Hematopoietic multipotent progenitor cell treated with erythropoietin and hydrocortisone succinate and interleukin-3 and kit ligand, for 6 days (in vitro differentiated cells): ENCODE data around the gene EFEMP1.
A peak's percentile ranks its signal among the peaks of the same experiment; 100 is the strongest.
"Not testable (repeated sequence)": the region's sequence is repeated elsewhere in the genome, so short reads cannot be mapped to it uniquely, and the experiment has no call there.

Experiments used
- DNase-seq: peaks from one replicate; pipeline ENCODE4 v3.0.0-alpha.2; 2015

EFEMP1 gene

DNA sequence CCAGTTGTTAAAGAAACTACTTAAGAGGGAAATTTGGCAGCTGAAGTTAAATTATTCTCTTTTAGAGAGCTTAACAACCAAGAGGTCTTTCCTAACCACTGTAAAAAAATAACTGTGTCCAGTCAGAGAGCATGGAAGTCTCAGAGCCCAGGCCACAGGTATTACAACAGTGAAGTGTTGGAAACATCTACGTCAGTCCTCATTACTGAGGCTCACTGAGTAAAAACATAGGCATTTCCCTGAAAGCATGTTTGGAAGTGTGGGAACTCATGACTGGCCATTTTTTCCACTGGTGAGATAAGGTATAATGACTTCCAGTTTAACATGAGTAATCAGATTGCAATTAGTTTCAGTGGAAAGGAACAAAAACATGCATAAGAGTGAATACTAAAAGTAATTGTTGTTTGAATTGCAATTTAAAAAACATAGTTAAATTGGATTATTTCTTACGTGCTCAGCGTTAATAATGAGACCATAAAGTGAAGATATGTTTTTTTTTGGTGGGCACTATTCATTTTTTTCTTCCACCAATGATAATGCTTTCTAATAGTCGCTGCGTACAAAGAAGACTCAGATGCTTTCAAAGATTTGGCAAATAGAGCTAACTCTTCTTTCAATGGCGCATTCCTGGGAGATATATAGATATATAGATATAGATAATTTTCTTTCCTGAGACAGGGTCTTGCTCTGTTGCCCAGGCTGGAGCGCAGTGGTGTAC is 60.8 kb downstream of the EFEMP1 start:
- no peak for DNase-seq

DNA sequence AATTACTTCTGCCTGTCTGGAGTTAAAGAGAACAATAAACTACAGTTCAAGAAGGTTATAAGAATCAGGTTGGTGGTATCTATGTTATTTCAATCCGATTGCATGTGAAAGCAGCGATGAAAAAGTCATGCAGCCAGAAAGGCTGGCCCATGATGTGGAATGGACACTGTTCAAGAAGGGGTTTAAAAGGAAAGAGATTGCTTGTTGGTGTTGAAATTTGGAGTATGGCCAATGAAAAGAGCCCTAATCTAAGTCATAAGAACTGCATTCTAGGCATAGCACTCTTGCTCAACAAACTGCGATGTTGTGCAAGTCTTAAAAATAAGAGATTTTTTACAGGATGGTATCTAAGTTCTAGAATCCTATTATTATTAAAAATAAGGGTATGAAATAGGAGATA is 61.3 kb downstream of the EFEMP1 start:
- DNase-seq: peak; percentile 4

DNA sequence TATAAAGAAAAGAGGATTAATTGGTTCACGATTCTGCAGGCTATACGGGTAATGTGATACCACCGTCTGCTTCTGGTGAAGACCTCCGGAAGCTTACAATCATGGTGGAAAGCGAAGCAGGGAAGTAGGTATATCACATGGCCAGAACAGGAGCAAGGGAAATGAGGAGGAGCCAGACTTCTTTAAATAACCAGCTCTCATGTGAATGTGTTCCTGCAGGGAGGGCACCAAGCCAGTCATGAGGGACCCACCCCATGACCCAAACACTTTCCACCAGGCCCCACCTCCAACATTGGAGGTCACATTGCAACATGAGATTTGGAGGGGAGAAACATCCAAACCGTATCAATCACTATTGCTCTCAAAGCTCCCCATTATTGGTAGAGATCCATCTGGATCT is 61.8 kb downstream of the EFEMP1 start:
- no peak for DNase-seq

DNA sequence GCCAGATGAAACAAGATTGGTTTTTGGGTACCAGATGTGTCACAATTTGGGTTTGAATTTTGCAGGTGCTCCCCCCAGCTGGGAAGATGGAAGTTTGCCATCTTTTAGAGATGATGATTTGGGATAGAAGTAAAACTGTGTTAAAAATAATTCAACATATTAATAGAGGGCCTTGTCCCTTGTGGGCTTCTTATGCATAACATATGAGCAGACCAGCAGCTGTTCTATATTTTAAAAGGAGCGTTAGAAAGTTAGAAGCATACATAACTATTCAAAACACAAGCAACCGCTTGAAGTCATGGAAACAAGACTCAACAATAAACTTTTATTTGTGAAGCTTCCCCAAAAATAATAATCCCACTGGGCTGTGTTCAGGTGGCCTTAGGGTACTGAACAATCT is 62.8 kb downstream of the EFEMP1 start:
- no peak for DNase-seq

DNA sequence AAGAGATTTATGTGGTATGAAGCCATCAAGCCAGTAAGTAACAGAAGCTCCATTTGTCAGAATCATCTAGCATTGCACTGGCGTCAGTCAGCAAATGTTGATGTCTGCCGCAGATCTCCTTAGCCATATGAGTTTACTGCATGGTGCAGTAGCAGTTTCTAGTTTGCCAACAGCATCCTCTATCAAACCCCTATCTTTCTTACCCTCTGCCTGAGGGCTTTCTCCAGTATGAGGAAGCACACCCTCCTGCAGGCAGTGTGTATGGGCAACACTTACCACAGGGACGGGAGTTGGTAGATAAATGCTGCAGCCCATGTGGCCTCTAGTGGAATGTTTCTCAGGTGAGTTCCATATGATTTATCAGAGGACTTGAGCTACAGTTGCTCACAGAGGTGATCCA is 63.7 kb downstream of the EFEMP1 start:
- no peak for DNase-seq

DNA sequence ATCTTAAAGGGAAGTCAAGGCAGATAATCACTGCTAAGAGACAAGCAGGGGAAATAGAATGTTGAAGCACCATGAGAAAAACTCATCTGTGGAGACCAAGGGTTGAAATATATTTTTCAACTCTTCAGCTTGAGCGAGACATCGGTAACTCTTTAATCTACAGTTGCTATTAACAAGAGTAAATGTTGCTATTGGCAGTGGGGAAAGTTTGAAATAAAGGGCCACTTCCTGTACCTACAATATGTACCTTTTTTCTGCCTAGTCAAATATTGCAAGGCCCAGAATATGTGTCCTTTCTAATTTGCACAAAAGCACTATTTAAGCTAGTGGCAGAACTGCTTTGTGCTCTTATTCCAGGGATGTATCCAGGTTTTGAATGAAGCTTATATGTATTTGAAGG is 65.8 kb downstream of the EFEMP1 start:
- DNase-seq: no peak

DNA sequence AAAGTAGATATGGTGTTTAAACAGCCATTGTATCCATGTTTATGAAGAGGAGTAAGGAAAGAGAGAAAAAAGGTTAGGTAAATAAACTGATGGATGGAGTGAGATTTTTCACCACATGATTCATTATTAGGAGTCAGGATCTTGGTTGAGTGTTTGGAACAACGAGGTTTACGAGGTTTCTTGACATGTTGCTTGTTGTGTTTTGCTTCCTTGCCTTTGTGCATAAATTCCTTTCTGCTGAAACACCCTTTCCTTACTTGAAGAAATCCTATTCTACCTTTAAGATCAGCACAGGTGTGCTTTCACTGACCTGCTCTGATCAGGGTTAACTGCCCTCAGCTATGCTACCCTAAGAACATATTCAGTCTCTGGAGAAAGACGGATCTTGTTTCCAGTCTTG is 66.6 kb downstream of the EFEMP1 start:
- DNase-seq: no peak

DNA sequence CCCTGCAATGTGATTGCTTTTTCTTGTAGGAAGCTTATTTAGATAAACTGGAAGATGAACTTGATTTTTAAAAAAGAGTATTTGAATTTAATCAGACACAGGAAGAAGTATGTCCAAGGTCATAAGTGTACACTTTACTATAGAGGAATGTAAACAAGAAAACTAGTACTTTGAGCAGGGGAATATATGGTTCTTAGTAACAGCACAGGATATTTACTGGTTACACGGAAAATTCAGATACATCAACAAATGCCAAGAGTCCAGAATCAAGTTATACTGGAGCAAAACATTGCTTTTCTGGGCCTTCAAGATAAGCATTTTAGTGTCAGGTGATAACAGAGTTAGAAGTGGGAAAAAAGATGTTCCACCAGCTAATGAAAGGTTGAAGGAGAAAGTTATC is 75.5 kb downstream of the EFEMP1 start:
- DNase-seq: no peak

DNA sequence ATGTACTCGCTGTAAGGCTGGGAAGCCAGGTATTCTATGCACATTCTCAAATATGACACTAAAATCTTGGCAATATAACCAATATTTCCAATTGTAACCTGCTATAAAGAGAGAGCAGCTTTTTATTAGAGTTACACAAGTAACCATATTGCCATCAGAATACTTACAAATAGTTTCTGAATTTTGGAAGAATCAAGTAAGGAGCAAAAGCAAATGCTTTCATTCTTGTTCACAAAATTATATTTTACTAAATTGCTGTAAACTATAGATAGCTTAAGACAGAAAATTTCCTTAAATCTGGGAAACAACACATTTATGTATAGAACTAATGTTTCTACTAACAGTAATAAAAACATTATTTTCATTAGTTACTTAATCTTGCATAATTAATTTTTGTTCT is 77.2 kb downstream of the EFEMP1 start:
- no peak for DNase-seq

DNA sequence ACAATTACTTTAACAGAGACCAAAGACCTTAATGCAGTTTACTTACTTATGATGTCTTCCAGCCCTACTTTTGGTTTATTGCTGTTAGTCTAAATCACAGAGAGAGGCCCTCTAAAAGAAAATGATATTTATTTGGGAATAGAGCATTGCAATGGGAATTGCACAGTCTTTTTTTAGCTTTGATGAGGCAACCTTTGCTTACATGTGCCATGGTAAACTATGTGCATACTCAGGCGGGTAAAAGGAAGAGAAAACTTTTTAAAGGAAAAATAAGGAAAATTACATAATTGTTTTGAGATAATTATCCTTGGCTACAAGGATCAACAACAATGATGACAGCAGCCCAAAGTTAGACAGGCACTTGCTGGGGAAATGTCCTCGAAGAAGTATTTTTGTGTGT is 78.6 kb downstream of the EFEMP1 start:
- no peak for DNase-seq

DNA sequence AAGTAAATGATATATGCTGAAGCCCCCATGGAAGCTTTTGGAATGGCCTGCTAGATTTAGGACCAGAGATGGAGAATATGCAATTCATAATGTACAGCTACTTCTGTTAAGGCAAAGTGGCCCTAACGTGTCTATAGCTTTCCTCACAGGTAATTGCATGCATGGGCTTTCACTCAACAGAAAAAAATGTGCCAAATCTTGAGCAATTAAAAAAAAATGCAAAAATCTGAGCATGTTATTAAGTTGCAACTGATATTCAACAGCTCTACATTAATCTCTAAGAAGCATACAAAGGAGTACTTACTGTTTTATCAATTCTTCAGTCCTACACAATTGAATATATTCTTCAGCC is 79.6 kb downstream of the EFEMP1 start:
- DNase-seq: no peak

DNA sequence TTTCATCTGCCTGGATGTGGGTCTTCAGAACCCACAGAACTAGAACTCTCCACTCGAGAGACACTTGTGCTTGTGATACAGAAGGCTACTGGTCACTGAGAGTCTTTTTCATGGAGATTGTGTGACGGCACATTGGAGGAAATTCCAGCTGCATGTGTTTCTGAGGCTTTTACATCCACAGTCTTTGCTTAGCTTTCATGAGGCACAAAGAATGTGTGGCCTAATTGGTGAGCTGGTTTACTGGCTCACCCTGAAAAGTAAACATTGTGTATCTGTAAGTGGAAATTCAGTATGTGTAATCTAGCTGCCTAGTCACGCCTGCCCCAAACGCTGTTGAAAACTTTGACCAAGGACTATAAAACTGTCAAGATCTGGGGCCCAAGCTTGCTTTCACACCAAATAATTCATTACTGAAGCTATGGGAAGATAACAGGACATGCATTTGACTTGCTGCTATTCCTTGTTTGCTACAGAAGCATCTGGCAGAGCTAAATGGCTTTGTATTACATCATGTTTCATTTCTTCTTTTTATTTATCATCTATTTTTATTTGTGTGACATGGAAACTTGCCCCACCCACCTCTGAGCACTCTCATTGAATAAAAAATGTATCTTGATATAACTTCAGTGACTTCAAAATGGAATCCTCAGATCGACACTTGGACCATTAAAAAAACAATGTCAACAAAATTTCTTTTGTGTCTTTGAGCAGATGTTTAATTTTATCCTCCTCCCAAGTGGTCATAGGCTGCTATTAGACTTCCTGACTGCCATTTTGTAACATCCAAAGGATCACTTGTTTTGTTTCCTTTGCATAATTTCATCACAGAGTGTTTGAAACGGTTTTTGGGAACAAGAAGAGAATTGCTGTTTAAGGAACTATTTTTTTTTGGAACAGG is 80.2 kb downstream of the EFEMP1 start:
- DNase-seq: no peak

DNA sequence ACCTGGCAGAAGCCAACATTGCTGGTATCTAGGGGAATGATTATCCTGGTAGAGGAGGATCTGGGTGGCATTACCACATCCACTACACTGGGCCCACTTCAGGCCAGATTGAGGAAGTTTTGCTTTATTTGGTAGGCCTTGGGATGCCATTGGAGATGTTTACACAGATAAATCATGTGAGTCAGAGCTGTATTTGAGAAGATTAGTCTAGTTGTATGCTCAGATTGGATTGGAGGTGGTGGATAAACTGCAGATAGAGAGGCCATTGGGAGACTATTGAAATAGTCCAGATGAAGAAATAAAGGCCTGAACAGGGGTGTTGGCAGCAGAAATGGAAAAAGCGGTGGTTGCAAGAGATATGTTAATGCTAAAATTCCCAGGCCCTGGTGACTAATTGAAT is 81.5 kb downstream of the EFEMP1 start:
- no peak for DNase-seq

DNA sequence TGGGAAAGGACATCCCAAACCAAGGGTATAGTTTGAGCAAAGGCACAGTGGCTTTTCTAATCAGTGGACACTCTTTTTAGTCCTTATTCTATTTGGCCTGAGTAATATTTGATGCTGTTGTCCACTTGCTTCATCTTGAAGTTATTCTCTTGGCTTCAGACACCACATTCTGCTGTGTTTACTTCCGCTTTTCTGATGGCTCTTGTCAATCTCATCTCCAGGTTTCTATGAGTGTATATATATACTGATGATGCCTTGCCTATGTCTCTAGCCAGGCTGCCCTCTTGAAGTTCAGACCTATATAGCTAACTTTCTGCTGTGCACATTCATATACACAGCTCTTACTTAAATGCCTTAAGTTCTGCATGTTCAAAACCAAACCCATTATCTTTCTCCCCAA is 83.1 kb downstream of the EFEMP1 start:
- DNase-seq: no peak

DNA sequence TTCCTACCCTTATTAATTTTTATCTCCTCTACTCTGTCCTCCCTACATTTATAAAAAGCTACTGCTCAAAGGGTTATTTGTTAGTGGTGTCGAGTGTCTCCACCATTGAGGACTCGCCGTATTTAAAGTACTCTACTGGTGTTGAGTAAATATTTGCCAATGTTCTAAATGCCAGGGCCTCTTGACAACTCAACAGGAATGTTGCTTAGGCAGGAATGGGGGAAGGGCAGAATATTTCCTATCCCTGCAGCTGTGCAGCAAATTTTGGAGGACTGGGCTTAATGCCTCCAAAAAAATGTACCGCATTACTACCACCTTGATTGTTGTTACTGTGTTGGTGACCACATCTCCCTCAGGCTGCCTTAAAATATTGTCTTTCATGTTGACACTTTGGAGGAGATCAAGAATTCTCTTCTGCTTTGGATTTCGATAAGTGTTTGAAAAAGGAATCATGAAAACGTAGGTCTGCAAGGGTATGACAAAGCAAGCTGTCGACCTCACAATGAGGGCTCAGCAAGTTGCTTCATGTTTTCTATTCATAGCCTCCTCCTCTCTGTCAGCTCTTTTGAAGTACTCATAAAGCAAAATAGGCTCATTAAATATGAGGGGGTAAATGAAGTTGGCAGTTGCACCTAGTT is 84.3 kb downstream of the EFEMP1 start:
- DNase-seq: no peak

DNA sequence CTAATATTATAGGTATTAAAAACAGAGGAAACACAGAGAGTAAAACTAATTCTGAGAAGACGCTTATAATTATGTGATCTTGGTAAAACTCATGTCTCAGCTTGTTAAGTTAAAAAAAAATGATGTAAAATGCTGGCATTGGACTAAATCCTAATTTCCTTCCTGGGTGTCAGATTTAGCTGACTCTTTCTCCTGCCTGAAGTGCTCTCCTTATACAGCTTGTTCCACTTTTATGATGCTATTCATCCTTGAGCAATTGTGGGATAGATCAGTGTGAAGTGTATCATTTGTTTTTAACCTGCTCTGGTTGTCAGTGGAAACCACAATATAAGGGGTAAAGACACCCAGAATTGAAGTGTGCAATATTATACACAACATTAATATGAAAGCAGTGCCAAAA is 84.9 kb downstream of the EFEMP1 start:
- no peak for DNase-seq

DNA sequence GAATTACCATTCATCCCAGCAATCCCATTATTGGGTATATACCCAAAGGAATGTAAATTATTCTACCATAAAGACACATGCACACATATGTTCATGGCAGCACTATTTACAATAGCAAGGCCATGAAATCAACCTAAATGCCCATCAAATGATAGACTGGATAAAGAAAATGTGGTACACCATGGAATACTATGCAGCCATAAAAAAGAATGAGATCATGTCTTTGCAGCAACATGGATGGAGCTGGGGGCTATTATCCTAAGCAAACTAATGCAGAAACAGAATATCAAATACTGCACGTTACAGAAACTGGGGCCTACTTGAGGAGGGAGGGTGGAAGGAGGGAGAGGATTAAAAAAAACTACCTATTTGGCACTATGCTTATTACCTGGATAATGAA is 85.5 kb downstream of the EFEMP1 start:
- not testable (repeated sequence) for DNase-seq

DNA sequence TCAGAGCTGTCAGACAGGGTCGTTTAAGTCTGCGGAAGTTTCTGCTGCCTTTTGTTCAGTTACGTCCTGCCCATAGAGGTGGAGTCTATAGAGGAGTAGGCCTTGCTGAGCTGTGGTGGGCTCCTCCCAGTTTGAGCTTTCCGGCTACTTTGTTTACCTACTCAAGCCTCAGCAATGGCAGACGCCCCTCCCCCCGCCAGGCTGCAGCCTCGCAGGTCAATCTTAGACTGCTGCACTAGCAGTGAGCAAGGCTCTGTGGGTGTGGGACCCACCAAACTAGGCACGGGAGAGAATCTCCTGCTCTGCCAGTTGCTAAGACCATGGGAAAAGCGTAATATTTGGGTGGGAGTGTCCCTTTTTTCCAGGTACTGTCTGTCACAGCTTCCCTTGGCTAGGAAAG is 86.5 kb downstream of the EFEMP1 start:
- no peak for DNase-seq

DNA sequence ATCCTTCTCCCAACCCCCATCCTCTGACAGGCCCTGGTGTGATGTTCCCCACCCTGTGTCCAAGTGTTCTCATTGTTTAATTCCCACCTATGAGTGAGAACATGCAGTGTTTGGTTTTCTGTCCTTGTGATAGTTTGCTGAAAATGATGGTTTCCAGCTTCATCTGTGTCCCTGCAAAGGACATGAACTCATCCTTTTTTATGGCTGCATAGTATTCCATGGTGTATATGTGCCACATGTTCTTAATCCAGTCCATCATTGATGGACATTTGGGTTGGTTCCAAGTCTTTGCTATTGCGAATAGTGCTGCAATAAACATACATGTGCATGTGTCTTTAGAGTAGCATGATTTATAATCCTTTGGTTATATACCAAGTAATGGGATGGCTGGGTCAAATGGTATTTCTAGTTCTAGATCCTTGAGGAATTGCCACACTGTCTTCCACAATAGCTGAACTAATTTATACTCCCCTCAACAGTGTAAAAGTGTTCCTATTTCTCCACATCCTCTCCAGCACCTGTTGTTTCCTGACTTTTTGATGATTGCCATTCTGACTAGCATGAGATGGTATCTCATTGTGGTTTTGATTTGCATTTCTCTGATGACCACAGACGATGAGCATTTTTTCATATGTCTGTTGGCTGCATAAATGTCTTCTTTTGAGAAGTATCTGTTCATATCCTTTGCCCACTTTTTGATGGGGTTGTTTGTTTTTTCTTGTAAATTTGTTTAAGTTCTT is 91.7 kb downstream of the EFEMP1 start:
- DNase-seq: not testable (repeated sequence)

DNA sequence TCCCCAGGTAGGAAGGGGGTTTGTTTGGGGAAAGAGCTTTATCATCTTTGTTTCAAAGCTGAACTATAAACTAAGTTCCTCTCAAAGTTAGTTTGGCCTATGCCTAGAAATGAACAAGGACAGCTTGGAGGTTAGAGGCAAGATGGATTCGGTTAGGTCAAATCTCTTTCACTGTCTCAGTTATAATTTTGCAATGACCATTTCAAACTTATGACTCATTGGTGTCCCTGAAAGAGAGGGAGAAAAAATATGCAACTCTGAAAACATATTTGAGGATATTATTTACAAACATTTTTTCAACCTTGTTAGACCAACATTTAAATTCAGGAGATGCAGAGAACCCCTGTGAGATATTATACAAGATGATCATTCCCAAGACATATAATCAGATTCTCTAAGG is 95.7 kb downstream of the EFEMP1 start:
- no peak for DNase-seq

DNA sequence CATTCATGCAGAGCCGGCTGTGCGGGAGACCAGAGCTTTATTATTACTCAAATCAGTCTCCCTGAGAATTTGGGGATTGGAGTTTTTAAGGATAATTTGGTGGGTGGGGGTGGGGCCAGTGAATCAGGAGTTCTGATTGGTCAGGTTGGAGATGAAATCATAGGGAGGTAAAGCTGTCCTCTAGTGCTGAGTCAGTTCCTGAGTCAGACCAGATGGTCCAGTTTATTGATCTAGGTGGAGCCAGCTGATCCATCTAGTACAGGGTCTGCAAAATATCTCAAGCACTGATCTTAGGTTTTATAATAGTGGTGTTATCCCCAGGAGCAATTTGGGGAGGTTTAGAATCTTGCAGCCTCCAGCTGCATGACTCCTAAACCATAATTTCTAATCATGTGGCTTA is 96.2 kb downstream of the EFEMP1 start:
- not testable (repeated sequence) for DNase-seq

DNA sequence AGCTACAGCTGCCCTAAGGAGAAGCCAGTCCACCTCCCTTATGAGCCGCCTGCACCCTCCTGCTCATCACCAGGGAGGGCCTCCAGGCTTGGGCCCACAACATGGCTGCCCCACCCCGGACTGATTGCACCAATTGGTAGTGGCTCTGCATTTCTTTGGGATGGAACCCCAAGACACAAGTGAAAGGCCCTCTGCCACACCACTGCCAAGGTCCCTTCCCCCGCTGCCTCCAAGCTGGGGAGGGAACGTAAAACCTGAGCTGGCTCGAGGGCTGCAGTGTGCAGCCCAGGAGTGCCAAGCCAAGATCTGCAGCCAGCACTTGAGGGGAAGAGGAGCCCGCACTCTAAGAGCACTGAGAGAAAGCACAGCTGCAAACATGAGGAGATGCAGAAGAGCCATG is 97.3 kb downstream of the EFEMP1 start:
- DNase-seq: no peak

DNA sequence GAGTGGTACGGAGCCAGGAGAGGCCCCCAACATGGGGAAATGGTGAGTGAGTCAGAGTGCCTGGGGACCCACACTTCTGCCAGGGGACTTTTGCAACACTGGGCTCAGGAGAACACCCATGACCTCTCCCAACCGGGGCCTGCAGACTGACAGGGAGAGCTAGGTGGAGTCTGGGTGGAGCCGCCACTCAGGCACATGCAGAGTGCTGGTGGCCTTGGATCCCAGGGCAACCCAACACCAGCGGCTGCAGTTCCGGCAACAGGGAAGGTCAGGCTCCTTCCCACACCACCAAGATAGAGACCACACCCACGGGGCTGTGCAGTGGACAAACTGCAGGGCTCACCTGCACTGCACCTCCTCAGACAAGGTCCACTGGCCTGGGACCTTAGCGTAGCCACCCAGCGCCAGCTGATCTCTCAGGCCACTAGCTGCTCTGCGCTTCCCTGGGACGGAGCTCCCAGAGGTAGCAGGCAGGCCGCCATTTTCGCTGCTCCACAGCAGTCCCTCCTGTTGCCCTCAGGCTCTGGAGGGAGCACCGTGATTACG is 99.0 kb downstream of the EFEMP1 start:
- no peak for DNase-seq
